ENCODE results near the gene EAF1. TPM values are rescaled to one million over a fixed set of nuclear protein-coding genes. Genes with fewer than 3 reads are reported as not detected.
"Not testable (repeated sequence)": the region's sequence is repeated elsewhere in the genome, so short reads cannot be mapped to it uniquely, and the experiment has no call there.

Gene EAF1
- total RNA-seq, 4 donors from 2014 or later, result 17.5 to 53.0 (median 22.0) TPM

DNA sequence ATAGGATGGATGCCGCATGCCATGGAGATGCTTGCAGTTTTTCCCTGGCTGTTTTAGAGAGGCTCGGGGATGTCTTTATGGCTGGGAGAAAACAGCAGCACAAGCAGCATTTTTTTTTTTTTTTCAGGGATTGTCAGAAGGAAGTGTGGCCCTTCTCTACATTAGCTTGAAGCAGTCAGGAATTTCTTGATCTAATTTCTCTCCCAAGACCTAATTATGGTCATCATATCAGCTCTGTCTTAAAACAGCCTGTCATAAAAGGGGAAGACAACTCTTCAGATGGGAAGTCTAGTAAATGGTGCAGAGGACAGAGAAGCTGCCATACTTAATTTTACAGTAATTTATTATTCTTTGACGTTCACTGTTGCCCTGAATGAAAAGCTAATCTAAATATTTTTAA is 44.5 kb downstream of the EAF1 start:
- DNase-seq (ENCODE audit: low spot score) (no peak), ATAC-seq (ENCODE audit: low FRiP score) (no peak)
- TF ChIP-seq, protein P1, sequence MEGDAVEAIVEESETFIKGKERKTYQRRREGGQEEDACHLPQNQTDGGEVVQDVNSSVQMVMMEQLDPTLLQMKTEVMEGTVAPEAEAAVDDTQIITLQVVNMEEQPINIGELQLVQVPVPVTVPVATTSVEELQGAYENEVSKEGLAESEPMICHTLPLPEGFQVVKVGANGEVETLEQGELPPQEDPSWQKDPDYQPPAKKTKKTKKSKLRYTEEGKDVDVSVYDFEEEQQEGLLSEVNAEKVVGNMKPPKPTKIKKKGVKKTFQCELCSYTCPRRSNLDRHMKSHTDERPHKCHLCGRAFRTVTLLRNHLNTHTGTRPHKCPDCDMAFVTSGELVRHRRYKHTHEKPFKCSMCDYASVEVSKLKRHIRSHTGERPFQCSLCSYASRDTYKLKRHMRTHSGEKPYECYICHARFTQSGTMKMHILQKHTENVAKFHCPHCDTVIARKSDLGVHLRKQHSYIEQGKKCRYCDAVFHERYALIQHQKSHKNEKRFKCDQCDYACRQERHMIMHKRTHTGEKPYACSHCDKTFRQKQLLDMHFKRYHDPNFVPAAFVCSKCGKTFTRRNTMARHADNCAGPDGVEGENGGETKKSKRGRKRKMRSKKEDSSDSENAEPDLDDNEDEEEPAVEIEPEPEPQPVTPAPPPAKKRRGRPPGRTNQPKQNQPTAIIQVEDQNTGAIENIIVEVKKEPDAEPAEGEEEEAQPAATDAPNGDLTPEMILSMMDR (IDR thresholded peaks at IDR 0.05), result no peak

DNA sequence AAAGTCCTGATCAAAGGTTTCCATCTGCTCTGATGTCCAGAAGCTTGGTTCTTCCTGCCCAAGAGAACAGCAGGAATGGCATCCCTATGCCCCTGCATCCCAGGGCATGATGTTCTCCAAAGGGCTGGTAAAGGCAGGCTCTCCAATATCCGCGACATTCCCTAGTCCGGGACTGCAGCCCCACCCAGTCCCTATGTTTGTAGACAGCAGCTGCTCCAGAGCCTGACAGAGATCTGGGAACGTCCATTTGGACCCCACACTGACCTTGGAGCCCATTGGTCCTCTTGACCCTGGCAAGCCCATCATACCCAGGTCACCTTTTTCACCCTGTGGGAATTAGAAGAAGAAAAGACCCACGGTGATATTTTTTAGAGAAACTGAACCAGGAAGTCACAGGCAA is 47.8 kb downstream of the EAF1 start:
- TF ChIP-seq, protein P1 (IDR thresholded peaks at IDR 0.05), result no peak
- ATAC-seq (ENCODE audit: low FRiP score), result no peak
- no peak for DNase-seq (ENCODE audit: low spot score)

- DNase-seq (ENCODE audit: low spot score) (no peak), ATAC-seq (ENCODE audit: low FRiP score) (no peak)
- TF ChIP-seq, protein P1 (IDR thresholded peaks at IDR 0.05), result no peak
These were observed 49.0 kb downstream of the EAF1 start for GRCh38 chr3:15476378-15476777.

DNA sequence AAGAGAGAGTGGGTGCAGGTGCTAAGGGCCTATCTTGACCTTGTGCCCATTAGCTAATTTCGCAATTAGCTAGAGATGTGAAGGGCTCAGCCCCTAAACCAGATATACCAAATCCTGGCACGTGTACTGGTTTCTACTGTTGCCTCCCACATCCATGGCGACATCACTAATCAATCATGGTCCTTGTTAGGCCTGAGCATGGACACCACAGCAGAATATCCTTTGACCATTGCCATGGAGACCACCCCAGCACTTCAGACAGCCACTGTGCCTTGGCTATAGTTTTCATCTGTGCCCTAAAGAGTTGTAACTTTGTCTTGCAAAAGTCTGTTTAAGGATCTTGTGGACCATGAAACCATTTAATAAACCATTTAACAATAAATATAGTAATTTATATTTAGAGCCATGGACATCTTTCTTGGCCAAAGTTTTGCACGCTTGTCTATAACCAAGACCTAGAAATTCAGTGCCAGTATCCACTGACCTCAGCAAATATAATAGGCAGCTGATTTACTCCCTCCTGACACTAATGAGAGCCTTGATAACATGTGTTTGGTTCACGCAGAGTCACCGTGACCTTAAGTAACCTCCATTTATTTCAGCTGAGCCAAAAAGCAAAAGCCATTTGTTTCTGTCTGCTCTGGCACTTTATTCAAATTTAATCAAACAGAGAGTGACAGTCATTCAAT is 50.7 kb downstream of the EAF1 start:
- DNase-seq (ENCODE audit: low spot score) (no peak), ATAC-seq (ENCODE audit: low FRiP score) (no peak)
- TF ChIP-seq, protein P1 (IDR thresholded peaks at IDR 0.05), result no peak

DNA sequence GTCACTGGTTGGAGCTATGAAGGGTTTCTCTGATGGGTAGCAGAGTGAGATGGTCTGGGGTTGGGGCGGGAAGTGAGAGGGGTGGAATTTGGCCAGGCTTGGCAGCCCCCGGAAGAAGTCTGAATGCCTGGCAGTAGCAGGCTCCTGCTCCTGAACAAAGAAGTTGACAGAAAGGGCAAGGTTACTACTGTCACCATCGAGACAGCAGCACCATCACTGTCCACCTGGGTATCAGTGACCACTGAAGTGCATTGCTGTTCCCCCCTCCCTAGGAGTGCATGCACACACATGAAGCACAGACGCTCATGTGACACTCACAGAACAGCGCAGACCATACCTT is 51.2 kb downstream of the EAF1 start:
- DNase-seq (ENCODE audit: low spot score), result no peak
- ATAC-seq (ENCODE audit: low FRiP score), result no peak
- TF ChIP-seq, protein P1 (IDR thresholded peaks at IDR 0.05), result no peak

- DNase-seq (ENCODE audit: low spot score) (no peak), ATAC-seq (ENCODE audit: low FRiP score) (no peak)
These were observed 52.2 kb downstream of the EAF1 start for GRCh38 chr3:15479400-15480224.

GRCh38 chr3:15484551-15484950 is 57.2 kb downstream of the EAF1 start:
- ATAC-seq (ENCODE audit: low FRiP score); DNase-seq (ENCODE audit: low spot score): not testable (repeated sequence)

More at GRCh38 chr3:15479400-15480224, 52.2 kb downstream of the EAF1 start:
- TF ChIP-seq, protein P1 (IDR thresholded peaks at IDR 0.05), result no peak

Measured in omental fat pad (tissue), 4 donors.